22Rv1 (cell line): ENCODE results near the gene LRRC7.

ENCODE experiments used
- CTCF ChIP-seq: fragments of 450-650 bp; IDR thresholded peaks from 2 replicates; pipeline ENCODE4 v1.5.1; 2017; ENCODE audit warnings: mild to moderate bottlenecking
- ZFX ChIP-seq: fragments of 450-650 bp; IDR thresholded peaks from 2 replicates; pipeline ENCODE4 v1.6.1; 2017; ENCODE audit warnings: antibody characterized with exemption, borderline replicate concordance

- no peak for TF ChIP-seq CTCF
- no peak for TF ChIP-seq ZFX
These were observed 547.6 kb downstream of the LRRC7 start for GRCh38 chr1:70115315-70115714.
